ENCODE measurements around the gene ARFGAP1. TPM values are rescaled to one million over a fixed set of nuclear protein-coding genes. Genes with fewer than 3 reads are reported as not detected.

The ARFGAP1 gene
- total and polyA plus RNA-seq, 2 of the 8 experiments (the other 6 are each of a cell fraction or from before 2014, with no cell fraction given) = 93.7 to 100 TPM

- H3K27me3 ChIP-seq (replicated peaks in 1 of 4; ENCODE audit: control insufficient read depth in 3 of 4, extremely low read depth in 1 of 4, insufficient read depth in 3 of 4, low read length in 3 of 4) = no peaks in the 10 kb centered on the region
- no peak overlapping the region; the same call in 1 of the 2 replicates for H2BK5ac ChIP-seq (ENCODE audit: low read depth, low read length)
- H2AK5ac ChIP-seq (ENCODE audit: low read depth, low read length) = no peak overlapping the region; the same call in 1 of the 2 replicates
- H3K14ac ChIP-seq (ENCODE audit: insufficient read length) = no peak overlapping the region
- CTCF ChIA-PET (ENCODE audit: partially characterized antibody) = interaction anchor here (1.2 to 11.0 kb wide), 4 partner anchors 8 to 49 kb away, joined by 4 to 63 read pairs (median 12); partner anchors contain the start of gene COL20A1
- no peak overlapping the region for H2BK120ac ChIP-seq (replicated peaks; ENCODE audit: low read depth, low read length)
- H4K20me1 ChIP-seq (replicated peaks in 1 of 2; ENCODE audit: control insufficient read depth in 1 of 2, insufficient read depth in 2 of 2, low read length in 2 of 2) = peaks cover 18 to 33% of the 10 kb centered on the region in 2 experiments
- no peak overlapping the region for H4K5ac ChIP-seq (ENCODE audit: insufficient read length, low read depth, low read length)
- no peak overlapping the region for H2BK20ac ChIP-seq (ENCODE audit: low read length)
- no peak for DNase-seq (ENCODE audit: low read depth in 1 of 2, low spot score in 2 of 2)
- peak overlapping the region; percentile 69 to 83 for H3K4me2 ChIP-seq (ENCODE audit: insufficient read depth in 1 of 2, low read depth in 2 of 2, low read length in 2 of 2)
- no peaks in the 10 kb centered on the region for H3K9me3 ChIP-seq (ENCODE audit: insufficient read depth in 2 of 2, low read depth in 1 of 2, low read length in 1 of 2)
- no peak overlapping the region for H3K4ac ChIP-seq (replicated peaks; ENCODE audit: insufficient read length, low read depth, low read length)
- no peak overlapping the region for H4K91ac ChIP-seq (replicated peaks; ENCODE audit: insufficient read length, low read length)
- peaks cover 12% of the 10 kb centered on the region for H3K79me1 ChIP-seq (ENCODE audit: low read depth, low read length)
- 74% methylated on average over 19 of the region's 20 CpGs; no CpG with 5 or more reads in 1 of the 2 experiments for WGBS, 2 experiments (ENCODE audit: extremely low coverage in 1 of 2, insufficient coverage in 1 of 2, insufficient read length in 1 of 2, insufficient replicate concordance in 2 of 2, low coverage in 1 of 2, low lambda C conversion rate in 2 of 2, missing lambda C conversion rate in 1 of 2)
- H3K23ac ChIP-seq (ENCODE audit: insufficient read length) = no peak overlapping the region
- POLR2A ChIA-PET (ENCODE audit: partially characterized antibody) = interaction anchor here (1.0 to 1.2 kb wide), 3 partner anchors 9 to 48 kb away, joined by 3 to 4 read pairs (median 4); no protein-coding TSS in a partner anchor
- H3K27ac ChIP-seq (ENCODE audit: low read depth, low read length) = no peak overlapping the region
- no peak overlapping the region for H3K56ac ChIP-seq (replicated peaks; ENCODE audit: insufficient read length, low read depth, low read length)
- H3K79me2 ChIP-seq (ENCODE audit: control insufficient read depth in 1 of 2, insufficient read depth in 2 of 2, low read length in 2 of 2) = peaks cover 17 to 39% of the 10 kb centered on the region in 2 experiments
- no peak overlapping the region for H2AFZ ChIP-seq (ENCODE audit: low read length)
- peaks cover 6 to 23% (median 16%) of the 10 kb centered on the region in 4 experiments; a peak in 5 of 8 replicates for H3K36me3 ChIP-seq (ENCODE audit: control insufficient read depth in 2 of 4, insufficient read depth in 4 of 4, low read length in 3 of 4)
- no peak overlapping the region; the same call in 1 of the 2 replicates for H4K8ac ChIP-seq (ENCODE audit: extremely low read depth, insufficient read depth, low read length)
- H3K4me1 ChIP-seq (replicated peaks in 1 of 4; ENCODE audit: control insufficient read depth in 3 of 4, insufficient read depth in 4 of 4, low read length in 3 of 4) = peaks cover 0 to 7% (median 1%) of the 10 kb centered on the region in 4 experiments; a peak in 5 of 7 replicates
- peak overlapping the region; percentile 66 to 95 (median 87) for H3K4me3 ChIP-seq (ENCODE audit: extremely low read depth in 1 of 4, insufficient read depth in 2 of 4, low read depth in 3 of 4, low read length in 4 of 4)
- no peak overlapping the region for H3K18ac ChIP-seq (ENCODE audit: extremely low read depth, low read length)
- H2BK12ac ChIP-seq (ENCODE audit: low read depth, low read length) = no peak overlapping the region
- no peak overlapping the region for H2BK15ac ChIP-seq (ENCODE audit: low read length)
- H3K9ac ChIP-seq (replicated peaks in 1 of 4; ENCODE audit: extremely low read depth in 1 of 4, low read depth in 3 of 4, low read length in 3 of 4) = peak overlapping the region in 2 of 4 experiments; percentile 35 to 56; a peak in 3 of 7 replicates
- FAIRE-seq = no peak
- H3K23me2 ChIP-seq (ENCODE audit: low read depth, low read length) = peaks cover 2% of the 10 kb centered on the region; the same call in 1 of the 2 replicates
- TF ChIP-seq EZH2 (IDR thresholded peaks at IDR 0.05; ENCODE audit: low read depth, low read length, severe bottlenecking) (no peak), TAF1 (IDR thresholded peaks at IDR 0.05; ENCODE audit: low read depth, low read length) (no peak), RFX5 (IDR thresholded peaks at IDR 0.05; ENCODE audit: borderline replicate concordance, low read depth, low read length) (no peak), SP1 (IDR thresholded peaks at IDR 0.05; ENCODE audit: low read depth, low read length) (no peak), EGR1 (IDR thresholded peaks at IDR 0.05; ENCODE audit: borderline replicate concordance, low read depth, low read length) (no peak), RAD21 (IDR thresholded peaks at IDR 0.05 in 1 of 2, conservative IDR thresholded peaks at IDR 0.05 in 1 of 2; ENCODE audit: low read depth in 2 of 2, low read length in 2 of 2) (no peak), RNF2 (IDR thresholded peaks at IDR 0.05; ENCODE audit: borderline replicate concordance, low read depth, low read length, missing control alignments, poor library complexity, severe bottlenecking) (no peak), MAX (IDR thresholded peaks at IDR 0.05) (no peak), E2F6 (IDR thresholded peaks at IDR 0.05) (no peak), PHF8 (conservative IDR thresholded peaks at IDR 0.05; ENCODE audit: low read depth, low read length) (no peak)
Observed at GRCh38 chr20:63273635-63274380, 1.2 kb downstream of the ARFGAP1 start.
